Right lobe of liver (tissue), 4 donors: Measurements from ENCODE around the gene E2F8.

ENCODE experiments used
- CTCF ChIP-seq, 4 donors: fragments of 200-600 bp in 3 of 4; fragments of 450-650 bp in 1 of 4; IDR thresholded peaks; one replicate each; pipeline versions ENCODE4 v1.5.1 to v1.8.0; 2016 to 2022; ENCODE audit warnings: antibody characterized with exemption in 4 of 4, mild to moderate bottlenecking in 2 of 4
- POLR2A ChIP-seq: fragments of 450-650 bp; IDR thresholded peaks from one replicate; pipeline ENCODE4 v1.6.1; 2017; ENCODE audit warnings: antibody characterized with exemption, mild to moderate bottlenecking
- donor health status: DM: no; HTN: no; CAD: no.
- donor health status: DM: no; HTN: no; CAD: no.
- donor health status: DM: no; HTN: yes; CAD: no.

DNA sequence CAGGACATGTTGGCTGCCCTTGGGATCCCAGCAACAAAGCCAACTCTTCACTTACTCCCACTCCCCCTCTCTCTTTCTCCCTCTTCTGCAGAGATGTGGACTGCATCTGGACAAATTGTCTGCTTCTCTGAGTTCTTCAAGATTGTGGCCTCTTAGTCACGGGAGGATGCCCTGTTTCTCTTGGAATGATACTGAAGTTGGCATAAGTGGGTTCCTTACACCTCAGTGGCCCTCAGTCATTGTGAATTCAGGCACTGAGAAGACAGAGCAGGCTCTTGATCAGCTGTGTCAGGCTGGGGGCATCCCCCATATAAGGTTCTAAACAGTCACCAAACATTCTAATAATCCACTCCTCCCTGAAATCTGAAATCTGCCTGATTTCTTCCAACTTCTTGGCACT, 6.1 kb upstream of the E2F8 start:
- no peak for TF ChIP-seq CTCF (IDR thresholded peaks at IDR 0.05)
- no peak for TF ChIP-seq POLR2A
